Activated naive CD8-positive, alpha-beta T cell treated with anti-CD3 and anti-CD28 coated beads for 36 hours (primary cell): ENCODE results near the gene SKAP1. TPM values are rescaled to one million over a fixed set of nuclear protein-coding genes. Genes with fewer than 3 reads are reported as not detected.

Experiments used
- DNase-seq: peaks from one replicate; pipeline ENCODE4 v3.0.0; 2021
- H3K27ac Mint-ChIP-seq: one replicate; pipeline ENCODE4 v1.8.0; 2022; ENCODE audit warnings: mild to moderate bottlenecking, moderate library complexity, mixed read lengths
- H3K27me3 Mint-ChIP-seq: one replicate; pipeline ENCODE4 v1.8.0; 2022; ENCODE audit warnings: mild to moderate bottlenecking, mixed read lengths
- H3K36me3 Mint-ChIP-seq: one replicate; pipeline ENCODE4 v1.8.0; 2021; ENCODE audit warnings: mild to moderate bottlenecking, mixed read lengths
- H3K4me1 Mint-ChIP-seq: one replicate; pipeline ENCODE4 v1.8.0; 2021; ENCODE audit warnings: mixed read lengths
- H3K4me3 Mint-ChIP-seq: one replicate; pipeline ENCODE4 v1.8.0; 2022; ENCODE audit warnings: mild to moderate bottlenecking, moderate library complexity, mixed read lengths
- H3K9me3 Mint-ChIP-seq: one replicate; pipeline ENCODE4 v1.8.0; 2022; ENCODE audit warnings: mixed read lengths
- total RNA-seq, 2 experiments: library from RNA; stranded (reverse); gene quantifications; one replicate each; pipeline ENCODE4 v1.2.3, GENCODE V29; 2021

SKAP1 gene
- total RNA-seq, 2 experiments from 2014 or later = 54.2 to 55.4 TPM

DNA sequence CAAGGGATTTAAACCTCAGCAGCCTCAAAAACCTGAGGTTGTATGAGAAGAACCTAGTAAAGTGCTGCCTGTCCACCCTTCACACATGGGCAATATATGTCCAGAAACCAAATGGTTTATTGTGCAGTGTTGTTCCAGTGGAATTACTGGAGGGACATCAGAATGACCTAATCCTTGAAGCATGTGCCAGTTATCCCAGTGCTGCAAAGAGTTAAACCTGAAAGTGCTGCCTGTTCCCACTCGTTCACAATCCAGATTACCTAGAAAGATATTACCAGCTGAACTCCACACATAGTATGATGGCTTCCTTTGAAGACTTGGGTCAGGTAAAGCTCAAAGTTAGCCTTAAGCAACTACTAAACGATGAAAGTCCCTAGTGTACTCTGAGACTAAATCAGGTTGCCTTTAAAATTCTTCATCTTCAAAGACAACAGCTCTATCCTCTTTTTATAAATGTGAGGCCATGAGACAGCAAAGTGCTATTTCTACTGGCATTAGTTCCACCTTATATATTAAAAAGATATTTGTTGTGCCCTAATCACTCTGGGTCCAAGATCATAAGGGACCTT, 189.4 kb downstream of the SKAP1 start:
- no peaks in the 10 kb centered on the region for H3K9me3 Mint-ChIP-seq
- peaks cover 57% of the 10 kb centered on the region for H3K4me1 Mint-ChIP-seq
- H3K36me3 Mint-ChIP-seq = peaks cover 13% of the 10 kb centered on the region
- DNase-seq = no peak
- no peak overlapping the region for H3K27ac Mint-ChIP-seq
- H3K4me3 Mint-ChIP-seq = no peak overlapping the region
- no peaks in the 10 kb centered on the region for H3K27me3 Mint-ChIP-seq

- H3K27me3 Mint-ChIP-seq = no peaks in the 10 kb centered on the region
- H3K36me3 Mint-ChIP-seq = peaks cover 13% of the 10 kb centered on the region
- H3K27ac Mint-ChIP-seq = no peak overlapping the region
- H3K4me1 Mint-ChIP-seq = peaks cover 52% of the 10 kb centered on the region
- H3K4me3 Mint-ChIP-seq = no peak overlapping the region
- DNase-seq = no peak
- H3K9me3 Mint-ChIP-seq = no peaks in the 10 kb centered on the region
Measured at GRCh38 chr17:48240122-48240521, 189.9 kb downstream of the SKAP1 start.

DNA sequence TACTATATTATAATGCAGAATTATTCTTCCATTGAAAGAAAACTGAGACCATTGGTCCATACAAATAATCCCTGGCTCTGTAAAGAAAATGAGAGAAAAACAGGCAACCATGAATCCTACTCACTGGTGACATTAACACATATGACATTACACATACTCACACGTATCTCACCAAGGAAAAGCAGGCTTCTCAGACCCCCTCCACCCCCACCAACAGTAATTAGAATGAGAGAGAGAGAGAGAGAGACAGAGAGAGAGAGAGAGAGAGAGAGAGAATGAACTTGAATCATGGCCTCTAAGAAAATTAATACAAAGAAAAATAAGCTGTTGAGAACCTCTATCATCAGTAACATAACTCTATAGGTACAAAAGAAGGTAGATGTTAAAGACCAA, 190.4 kb downstream of the SKAP1 start:
- no peak overlapping the region for H3K4me3 Mint-ChIP-seq
- DNase-seq = no peak
- H3K27ac Mint-ChIP-seq = no peak overlapping the region
- H3K27me3 Mint-ChIP-seq = no peaks in the 10 kb centered on the region
- peaks cover 48% of the 10 kb centered on the region for H3K4me1 Mint-ChIP-seq
- H3K36me3 Mint-ChIP-seq = peaks cover 18% of the 10 kb centered on the region
- no peaks in the 10 kb centered on the region for H3K9me3 Mint-ChIP-seq

DNA sequence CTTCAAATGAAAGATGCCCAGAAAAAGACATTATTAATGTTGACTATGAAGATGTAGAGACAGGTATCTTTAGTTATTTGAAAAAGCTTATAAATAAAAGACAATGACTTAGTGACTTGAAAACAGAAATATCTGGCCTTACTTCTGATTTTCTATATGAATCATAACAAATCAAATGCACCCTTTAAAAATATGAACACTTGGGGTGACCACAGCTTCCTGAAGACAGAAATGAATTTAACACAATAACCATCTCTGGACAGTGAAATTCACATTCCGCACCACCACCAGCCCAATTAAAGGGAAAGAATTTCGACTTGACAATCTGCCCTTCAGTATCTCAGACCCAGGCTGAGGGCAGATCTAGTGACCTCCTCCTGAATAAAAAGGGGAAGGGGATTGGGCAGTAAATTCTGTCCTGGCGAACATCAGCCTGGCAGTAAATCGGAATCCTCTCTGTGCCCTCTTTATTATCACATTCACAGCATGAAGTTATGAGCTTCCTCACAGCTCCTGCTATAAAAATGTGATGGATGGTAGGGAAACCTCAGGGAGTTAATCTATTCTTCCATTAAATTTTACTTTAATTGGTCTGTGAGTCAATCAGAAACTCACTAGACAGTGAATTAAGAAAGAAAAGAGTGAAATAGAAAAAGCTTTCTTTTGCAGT, 190.9 kb downstream of the SKAP1 start:
- no peak overlapping the region for H3K27ac Mint-ChIP-seq
- H3K4me1 Mint-ChIP-seq = peaks cover 43% of the 10 kb centered on the region
- no peaks in the 10 kb centered on the region for H3K27me3 Mint-ChIP-seq

GRCh38 chr17:48237456-48237855, 192.6 kb downstream of the SKAP1 start:
- Mint-ChIP-seq H3K4me3 (no peak overlapping the region), H3K36me3 (peaks cover 26% of the 10 kb centered on the region), H3K9me3 (no peaks in the 10 kb centered on the region), H3K27me3 (no peaks in the 10 kb centered on the region), H3K27ac (no peak overlapping the region), H3K4me1 (peaks cover 37% of the 10 kb centered on the region)
- DNase-seq = no peak

More for the DNA sequence above, 190.9 kb downstream of the SKAP1 start:
- no peak for DNase-seq
- Mint-ChIP-seq H3K36me3 (peaks cover 21% of the 10 kb centered on the region), H3K4me3 (no peak overlapping the region), H3K9me3 (no peaks in the 10 kb centered on the region)

- Mint-ChIP-seq H3K4me3 (no peak overlapping the region), H3K4me1 (peaks cover 35% of the 10 kb centered on the region), H3K36me3 (peaks cover 26% of the 10 kb centered on the region), H3K27me3 (no peaks in the 10 kb centered on the region), H3K9me3 (no peaks in the 10 kb centered on the region), H3K27ac (no peak overlapping the region)
- no peak for DNase-seq
Measured at GRCh38 chr17:48236681-48237134, 193.3 kb downstream of the SKAP1 start.

- DNase-seq = no peak
- Mint-ChIP-seq H3K27me3 (no peaks in the 10 kb centered on the region), H3K36me3 (peaks cover 24% of the 10 kb centered on the region), H3K4me1 (peaks cover 23% of the 10 kb centered on the region), H3K4me3 (no peak overlapping the region), H3K27ac (no peak overlapping the region), H3K9me3 (no peaks in the 10 kb centered on the region)
Measured at GRCh38 chr17:48234922-48235321, 195.1 kb downstream of the SKAP1 start.

DNA sequence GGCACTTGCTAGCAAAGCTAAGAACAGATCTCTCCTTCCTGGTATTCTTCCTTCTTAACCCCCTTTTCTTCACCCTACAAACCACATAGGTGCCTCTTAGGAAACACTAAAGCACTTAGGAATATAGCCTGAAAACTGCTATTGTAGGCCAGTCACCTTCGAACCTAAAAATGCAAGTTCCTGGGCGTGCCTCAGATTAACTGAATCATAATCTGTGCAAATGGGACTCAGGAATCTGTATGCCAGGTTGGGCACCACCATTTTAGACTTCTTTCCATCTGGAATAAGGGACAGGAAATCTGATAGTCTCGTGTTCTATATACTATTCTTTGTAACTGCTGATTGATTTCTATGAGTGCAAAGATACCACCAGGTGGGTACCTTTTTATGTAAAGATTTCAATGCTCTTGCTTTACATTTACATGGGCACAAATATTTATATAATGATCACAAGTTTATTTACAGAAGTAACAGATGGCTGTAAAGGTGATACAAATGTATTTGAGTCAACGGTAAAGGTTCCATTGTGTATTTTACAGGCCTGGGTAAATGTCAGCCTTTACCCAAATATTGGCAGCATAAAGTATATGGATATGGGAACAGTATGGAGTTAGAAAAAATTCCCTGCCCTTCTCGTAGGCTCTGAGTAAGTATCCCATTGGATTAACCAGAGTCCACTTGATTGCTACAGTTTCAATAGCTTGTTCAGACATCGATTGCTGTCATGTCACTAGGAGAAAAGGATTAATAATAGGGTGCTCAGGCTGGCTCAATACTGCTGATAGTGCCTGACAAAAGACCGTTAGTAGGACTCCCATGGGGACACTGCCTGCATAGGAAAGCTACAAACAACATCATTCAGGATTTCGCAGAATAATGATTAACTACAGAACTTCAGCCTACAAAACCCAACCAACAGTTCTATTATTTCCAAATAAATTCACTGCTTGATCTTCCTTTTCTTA, 197.7 kb downstream of the SKAP1 start:
- no peaks in the 10 kb centered on the region for H3K9me3 Mint-ChIP-seq
- no peaks in the 10 kb centered on the region for H3K27me3 Mint-ChIP-seq
- H3K27ac Mint-ChIP-seq = no peak overlapping the region
- H3K4me3 Mint-ChIP-seq = no peak overlapping the region
- H3K4me1 Mint-ChIP-seq = peaks cover 7% of the 10 kb centered on the region
- peaks cover 17% of the 10 kb centered on the region for H3K36me3 Mint-ChIP-seq
- no peak for DNase-seq

DNA sequence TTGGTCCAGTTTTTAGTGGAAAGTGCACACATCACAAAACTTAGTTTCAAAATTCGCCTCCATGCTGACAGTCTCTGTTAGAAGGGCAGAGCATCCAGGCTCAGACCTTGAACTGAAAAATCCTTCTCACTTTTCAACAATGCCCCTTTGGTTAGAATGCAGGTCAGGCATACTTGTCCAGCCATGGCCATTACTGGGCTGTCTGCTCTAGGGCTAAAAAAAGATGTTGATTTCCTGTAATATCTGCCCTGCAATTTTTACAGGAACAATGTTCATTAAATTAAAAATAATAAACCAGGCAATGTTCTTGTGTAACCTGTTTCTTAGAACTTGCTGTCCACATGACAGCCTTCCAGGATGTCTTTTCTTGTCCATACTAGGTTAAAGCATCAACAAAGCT, 200.1 kb downstream of the SKAP1 start:
- Mint-ChIP-seq H3K4me3 (no peak overlapping the region), H3K27me3 (no peaks in the 10 kb centered on the region), H3K9me3 (no peaks in the 10 kb centered on the region), H3K4me1 (peaks cover 13% of the 10 kb centered on the region), H3K36me3 (peaks cover 13% of the 10 kb centered on the region), H3K27ac (no peak overlapping the region)
- DNase-seq = no peak

- no peaks in the 10 kb centered on the region for H3K9me3 Mint-ChIP-seq
- DNase-seq = no peak
- H3K36me3 Mint-ChIP-seq = peaks cover 7% of the 10 kb centered on the region
- no peak overlapping the region for H3K4me3 Mint-ChIP-seq
- H3K4me1 Mint-ChIP-seq = peaks cover 21% of the 10 kb centered on the region
- no peaks in the 10 kb centered on the region for H3K27me3 Mint-ChIP-seq
- H3K27ac Mint-ChIP-seq = no peak overlapping the region
Measured at GRCh38 chr17:48228720-48229119, 201.3 kb downstream of the SKAP1 start.

- Mint-ChIP-seq H3K9me3 (no peaks in the 10 kb centered on the region), H3K36me3 (peaks cover 2% of the 10 kb centered on the region), H3K4me3 (no peak overlapping the region), H3K4me1 (peaks cover 22% of the 10 kb centered on the region), H3K27ac (no peak overlapping the region), H3K27me3 (no peaks in the 10 kb centered on the region)
- DNase-seq = no peak
Measured at GRCh38 chr17:48225725-48226567, 204.1 kb downstream of the SKAP1 start.

GRCh38 chr17:48223945-48224344, 206.1 kb downstream of the SKAP1 start:
- no peak overlapping the region for H3K27ac Mint-ChIP-seq
- no peak overlapping the region for H3K4me3 Mint-ChIP-seq
- H3K9me3 Mint-ChIP-seq = no peaks in the 10 kb centered on the region
- DNase-seq = no peak
- no peaks in the 10 kb centered on the region for H3K36me3 Mint-ChIP-seq
- peaks cover 20% of the 10 kb centered on the region for H3K4me1 Mint-ChIP-seq
- H3K27me3 Mint-ChIP-seq = no peaks in the 10 kb centered on the region

DNA sequence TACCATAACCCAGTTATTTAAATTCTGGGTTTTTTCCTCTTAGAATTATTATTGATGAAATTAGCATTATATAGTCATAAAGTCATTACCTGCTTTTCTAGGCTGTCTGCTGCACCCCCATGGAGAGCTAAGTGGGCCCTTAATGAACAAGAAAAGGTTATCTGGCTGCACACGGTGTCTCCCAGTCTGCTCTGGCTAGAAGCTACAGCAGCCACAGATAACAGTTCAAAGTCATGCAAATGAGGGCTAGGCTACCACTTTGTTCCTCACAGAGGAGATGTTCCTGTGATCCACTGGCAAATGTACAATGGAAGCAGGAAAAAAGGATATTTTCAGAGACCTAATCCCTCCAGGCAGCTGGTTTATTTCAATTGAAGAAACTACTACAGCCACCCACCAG, 210.4 kb downstream of the SKAP1 start:
- no peak overlapping the region for H3K4me3 Mint-ChIP-seq
- DNase-seq = no peak
- no peaks in the 10 kb centered on the region for H3K27me3 Mint-ChIP-seq
- H3K4me1 Mint-ChIP-seq = peaks cover 16% of the 10 kb centered on the region
- H3K9me3 Mint-ChIP-seq = no peaks in the 10 kb centered on the region
- H3K36me3 Mint-ChIP-seq = no peaks in the 10 kb centered on the region
- no peak overlapping the region for H3K27ac Mint-ChIP-seq

- Mint-ChIP-seq H3K4me1 (peaks cover 4% of the 10 kb centered on the region), H3K36me3 (peaks cover 2% of the 10 kb centered on the region), H3K27ac (no peak overlapping the region), H3K27me3 (no peaks in the 10 kb centered on the region), H3K9me3 (no peaks in the 10 kb centered on the region), H3K4me3 (no peak overlapping the region)
- DNase-seq = no peak
Measured at GRCh38 chr17:48215583-48216139, 214.4 kb downstream of the SKAP1 start.
